Measurements from ENCODE around the gene BPIFB6. TPM values are rescaled to one million over a fixed set of nuclear protein-coding genes. Genes with fewer than 3 reads are reported as not detected.

Gene BPIFB6
- total and polyA plus RNA-seq, 9 donors = not detected

GRCh38 chr20:33093074-33093473, 61.6 kb downstream of the BPIFB6 start:
- no peak for TF ChIP-seq POLR2A (IDR thresholded peaks at IDR 0.05)
- TF ChIP-seq EP300 (IDR thresholded peaks at IDR 0.05) = no peak
- intact Hi-C loops (cut with DNase I) = no loop called here
- WGBS, 3 donors = 66 to 81% (median 80%) methylated on average over 1 of the region's 1 CpG

GRCh38 chr20:33093582-33093981, 62.1 kb downstream of the BPIFB6 start:
- DNase-seq = no peak
- no peaks in the 10 kb centered on the region for H3K9me3 ChIP-seq
- intact Hi-C loops (cut with DNase I) = no loop called here
- H3K4me3 ChIP-seq = no peak overlapping the region
- H3K27me3 ChIP-seq = no peaks in the 10 kb centered on the region
- H3K36me3 ChIP-seq = no peaks in the 10 kb centered on the region
- 0 to 57% (median 36%) methylated on average over 1 of the region's 1 CpG for WGBS, 3 donors
- no peak overlapping the region for H3K27ac ChIP-seq
- no peaks in the 10 kb centered on the region for H3K4me1 ChIP-seq (ENCODE audit: insufficient read depth)
- TF ChIP-seq POLR2A (IDR thresholded peaks at IDR 0.05) = no peak
- TF ChIP-seq CTCF (IDR thresholded peaks at IDR 0.05) = no peak
- TF ChIP-seq EP300 (IDR thresholded peaks at IDR 0.05) = no peak

More at GRCh38 chr20:33093074-33093473, 61.6 kb downstream of the BPIFB6 start:
- Histone ChIP-seq H3K4me1 (ENCODE audit: insufficient read depth) (no peaks in the 10 kb centered on the region), H3K4me3 (no peak overlapping the region), H3K36me3 (no peaks in the 10 kb centered on the region), H3K27me3 (no peaks in the 10 kb centered on the region), H3K27ac (no peak overlapping the region), H3K9me3 (no peaks in the 10 kb centered on the region)
- no peak for DNase-seq

Other genes with a start within 250 kb of the BPIFB6 start
- 10 to 100 TPM; 43.3 to 94.1 (median 83.2) TPM for gene MAPRE1, start 211.7 kb upstream of the BPIFB6 start, total RNA-seq
- 100 to 1,000 TPM in 1 of 2 donors, 10 to 100 TPM in 1; 34.9 to 110 TPM for gene MAPRE1, start 211.7 kb upstream of the BPIFB6 start, polyA plus RNA-seq
- gene EFCAB8, start 172.7 kb upstream of the BPIFB6 start, total RNA-seq = under 1 TPM in 2 of 7 donors, not detected in 5; 0.08 to 0.20 TPM
- not detected for gene EFCAB8, start 172.7 kb upstream of the BPIFB6 start, polyA plus RNA-seq
- not detected for gene SUN5, start 27.2 kb upstream of the BPIFB6 start, total RNA-seq
- not detected for gene SUN5, start 27.2 kb upstream of the BPIFB6 start, polyA plus RNA-seq
- gene BPIFB2, start 23.9 kb upstream of the BPIFB6 start, total RNA-seq = under 1 TPM in 1 of 7 donors, not detected in 6; 0.26 TPM
- gene BPIFB2, start 23.9 kb upstream of the BPIFB6 start, polyA plus RNA-seq = not detected
- gene BPIFB3, start 22.3 kb downstream of the BPIFB6 start, total RNA-seq = under 1 TPM in 1 of 7 donors, not detected in 6; 0.15 TPM
- not detected for gene BPIFB3, start 22.3 kb downstream of the BPIFB6 start, polyA plus RNA-seq
- not detected for gene BPIFB4, start 48.0 kb downstream of the BPIFB6 start, total RNA-seq
- not detected for gene BPIFB4, start 48.0 kb downstream of the BPIFB6 start, polyA plus RNA-seq
- gene BPIFA2, start 136.5 kb downstream of the BPIFB6 start, total RNA-seq = not detected
- gene BPIFA2, start 136.5 kb downstream of the BPIFB6 start, polyA plus RNA-seq = not detected
- gene BPIFA3, start 185.7 kb downstream of the BPIFB6 start, total RNA-seq = not detected
- gene BPIFA3, start 185.7 kb downstream of the BPIFB6 start, polyA plus RNA-seq = not detected
- gene BPIFA1, start 204.3 kb downstream of the BPIFB6 start, total RNA-seq = not detected
- gene BPIFA1, start 204.3 kb downstream of the BPIFB6 start, polyA plus RNA-seq = not detected